GM10248 (cell line): ENCODE data around the gene WIZ.

Experiments used
- CTCF ChIA-PET: fragments of 300-600 bp; sonication (Branson Sonifier 250); formaldehyde crosslinking; extraction: SDS; loops from one replicate; lab custom pipeline; 2021; ENCODE audit warnings: antibody characterized with exemption; lab: Yijun Ruan, JAX
- POLR2A ChIA-PET: fragments of 350-650 bp; sonication (Branson Sonifier 250); formaldehyde crosslinking; extraction: SDS; loops from one replicate; lab custom pipeline; 2020; ENCODE audit warnings: antibody characterized with exemption; lab: Yijun Ruan, JAX
- DNase-seq: peaks from one replicate; pipeline ENCODE4 v3.0.0; 2012; ENCODE audit errors: extremely low spot score
- TF ChIP-seq, protein P1 (sequence below): IDR thresholded peaks from 2 replicates; pipeline ENCODE4 v1.5.1; 2012; ENCODE audit warnings: mild to moderate bottlenecking, low read depth; ENCODE audit errors: extremely low read depth, missing control alignments, control extremely low read depth

Gene WIZ

DNA sequence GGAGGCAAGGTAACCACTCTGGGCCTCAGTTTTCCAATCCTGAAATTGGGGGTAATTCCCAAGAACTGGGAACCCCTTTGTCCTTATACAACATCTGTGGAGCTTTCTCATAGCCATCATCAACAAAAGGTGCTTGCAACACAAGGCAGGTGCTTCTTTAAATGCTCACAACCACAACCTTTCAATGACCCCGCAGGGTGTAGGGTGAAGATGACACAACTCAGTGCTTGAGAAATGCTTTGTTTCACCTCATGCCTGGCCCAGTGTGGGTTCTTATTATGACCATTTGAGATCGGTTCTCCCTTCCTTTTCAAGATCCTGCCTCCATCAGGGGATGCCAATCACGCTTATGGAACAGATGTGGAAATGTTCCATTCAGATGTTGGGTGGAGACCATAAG lies 8.4 kb downstream of the WIZ start:
- ChIA-PET CTCF (interaction anchor here (1.5 kb wide), 1 partner anchor 22 kb away, joined by 4 read pairs; the partner anchor contains the start of gene AKAP8L), POLR2A (interaction anchor here (0.5 kb wide), 1 partner anchor 61 kb away, joined by 3 read pairs; no protein-coding TSS in a partner anchor)
- DNase-seq = no peak
- TF ChIP-seq, protein P1, sequence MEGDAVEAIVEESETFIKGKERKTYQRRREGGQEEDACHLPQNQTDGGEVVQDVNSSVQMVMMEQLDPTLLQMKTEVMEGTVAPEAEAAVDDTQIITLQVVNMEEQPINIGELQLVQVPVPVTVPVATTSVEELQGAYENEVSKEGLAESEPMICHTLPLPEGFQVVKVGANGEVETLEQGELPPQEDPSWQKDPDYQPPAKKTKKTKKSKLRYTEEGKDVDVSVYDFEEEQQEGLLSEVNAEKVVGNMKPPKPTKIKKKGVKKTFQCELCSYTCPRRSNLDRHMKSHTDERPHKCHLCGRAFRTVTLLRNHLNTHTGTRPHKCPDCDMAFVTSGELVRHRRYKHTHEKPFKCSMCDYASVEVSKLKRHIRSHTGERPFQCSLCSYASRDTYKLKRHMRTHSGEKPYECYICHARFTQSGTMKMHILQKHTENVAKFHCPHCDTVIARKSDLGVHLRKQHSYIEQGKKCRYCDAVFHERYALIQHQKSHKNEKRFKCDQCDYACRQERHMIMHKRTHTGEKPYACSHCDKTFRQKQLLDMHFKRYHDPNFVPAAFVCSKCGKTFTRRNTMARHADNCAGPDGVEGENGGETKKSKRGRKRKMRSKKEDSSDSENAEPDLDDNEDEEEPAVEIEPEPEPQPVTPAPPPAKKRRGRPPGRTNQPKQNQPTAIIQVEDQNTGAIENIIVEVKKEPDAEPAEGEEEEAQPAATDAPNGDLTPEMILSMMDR = no peak

DNA sequence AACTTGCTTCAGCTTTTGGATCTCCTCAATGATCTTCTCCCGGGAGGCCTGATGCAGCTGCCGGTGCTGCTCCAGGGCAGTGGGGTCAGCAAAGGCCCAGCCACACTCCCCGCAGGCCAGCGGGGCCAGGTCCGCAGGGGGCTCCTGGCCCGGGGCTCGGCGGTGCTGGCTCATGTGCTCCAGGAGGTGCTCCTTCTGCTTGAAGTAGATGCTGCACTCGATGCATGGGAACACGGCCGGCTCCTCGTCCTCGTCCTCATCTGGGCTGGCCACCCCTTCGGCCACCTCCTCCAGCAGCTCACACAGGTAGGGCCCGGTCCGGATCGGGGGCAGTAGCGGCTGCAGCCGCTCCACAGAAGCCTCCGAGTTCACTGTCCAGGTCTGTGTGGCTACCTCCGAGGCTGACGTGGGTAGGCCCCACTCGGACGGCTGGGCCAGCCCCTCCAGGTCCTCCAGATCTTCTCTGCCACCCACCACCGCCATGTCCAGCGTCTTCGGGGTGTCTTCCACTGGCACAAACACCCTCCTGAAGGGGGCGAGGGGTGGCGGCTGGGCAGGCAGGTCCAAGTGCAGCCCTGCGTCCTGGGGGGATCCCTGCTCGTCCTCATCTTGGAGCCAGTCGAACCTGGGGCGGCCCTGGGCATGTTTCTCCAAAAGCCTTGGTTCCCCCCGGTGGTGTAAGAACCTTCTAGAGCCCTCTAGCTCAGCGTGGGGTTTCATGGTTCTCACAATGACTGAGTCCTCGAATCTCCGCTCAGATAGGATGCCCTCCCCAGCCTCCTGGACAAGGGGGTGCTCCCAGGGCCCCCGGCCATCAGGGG lies 9.7 kb downstream of the WIZ start:
- TF ChIP-seq, protein P1 = no peak
- ChIA-PET CTCF (no interaction called here), POLR2A (no interaction called here)
- DNase-seq = no peak

DNA sequence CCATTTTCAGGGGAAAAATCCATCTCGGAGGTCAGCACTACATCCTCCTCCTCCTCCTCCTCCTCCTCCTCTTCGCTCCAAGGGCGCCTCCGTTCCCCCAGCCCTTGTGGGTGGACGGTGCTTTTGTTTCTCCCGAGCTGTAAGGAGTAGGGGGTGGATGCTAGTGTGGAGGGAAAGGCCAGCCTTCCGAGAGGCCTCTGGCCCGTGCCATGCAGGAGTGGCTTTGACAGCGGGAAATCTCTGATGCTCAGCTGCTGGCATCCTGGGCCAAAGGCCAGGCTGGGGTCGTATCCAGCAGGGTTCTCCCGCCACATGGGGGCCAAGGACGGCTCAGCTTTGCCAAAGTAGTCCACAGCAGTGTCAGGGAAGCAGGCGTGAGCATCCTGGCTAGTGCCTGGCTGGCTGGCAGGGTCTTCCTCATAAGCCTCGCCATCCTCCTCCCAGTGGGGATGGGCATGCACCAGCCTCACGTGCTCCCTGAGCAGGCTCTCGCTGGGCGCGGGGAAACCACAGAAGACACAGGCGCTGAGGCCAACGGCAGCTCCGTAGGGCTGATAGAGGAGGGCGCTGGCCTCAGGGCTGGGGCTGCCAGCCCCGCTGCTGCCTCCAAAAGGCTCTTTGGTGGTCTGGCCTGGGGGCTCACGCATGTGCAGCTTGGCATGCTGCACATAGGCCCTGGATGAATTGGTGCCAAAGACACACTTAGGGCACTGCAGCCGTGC lies 10.5 kb downstream of the WIZ start:
- no peak for DNase-seq
- POLR2A ChIA-PET = no interaction called here
- CTCF ChIA-PET = interaction anchor here (1.0 kb wide), 1 partner anchor 13 kb away, joined by 3 read pairs; no protein-coding TSS in a partner anchor
- TF ChIP-seq, protein P1 = no peak

DNA sequence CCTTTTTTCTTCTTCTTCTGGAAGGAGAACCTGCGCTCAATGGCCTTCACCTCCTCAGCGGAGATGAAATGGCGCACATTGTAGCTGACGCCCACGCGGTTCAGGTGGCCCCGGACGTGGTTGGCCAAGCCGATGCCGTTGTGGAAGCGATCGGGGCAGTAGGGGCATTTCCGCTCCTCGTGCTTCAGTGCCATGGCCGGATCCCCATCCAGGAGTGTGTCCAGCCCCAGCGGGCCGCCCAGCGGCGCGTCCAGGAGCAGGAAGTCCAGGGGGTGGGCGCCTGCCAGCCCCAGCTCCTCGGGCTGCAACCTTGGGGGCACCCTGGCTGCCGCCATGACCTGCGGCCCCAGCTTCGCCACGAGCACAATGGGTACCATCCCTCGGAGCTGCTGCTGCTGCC lies 11.2 kb downstream of the WIZ start:
- CTCF ChIA-PET = interaction anchor here (1.0 kb wide), 1 partner anchor 13 kb away, joined by 3 read pairs; no protein-coding TSS in a partner anchor

DNA sequence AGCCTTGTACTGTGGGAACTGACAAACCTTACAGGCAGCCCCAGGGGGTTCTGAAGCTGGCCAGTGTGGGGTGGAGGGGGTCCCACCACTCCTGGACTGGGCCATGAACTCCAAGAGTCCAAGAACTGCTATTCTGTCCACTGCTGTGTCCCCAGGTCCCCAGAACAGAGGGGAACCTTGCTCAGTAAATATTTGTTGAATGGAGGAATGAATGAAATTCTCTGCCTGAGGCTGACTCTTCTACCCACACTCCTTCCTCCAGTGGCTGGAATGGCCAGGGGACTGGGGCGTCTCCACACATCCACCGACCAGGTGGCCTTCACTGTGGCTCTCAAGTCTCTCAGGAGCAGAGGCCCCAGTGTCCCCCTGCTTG lies 11.6 kb downstream of the WIZ start:
- ChIA-PET CTCF (interaction anchor here (2.8 kb wide), 1 partner anchor 19 kb away, joined by 10 read pairs; the partner anchor contains the start of gene AKAP8L), POLR2A (interaction anchor here (0.6 kb wide), 1 partner anchor 30 kb away, joined by 3 read pairs; no protein-coding TSS in a partner anchor)
- no peak for DNase-seq
- TF ChIP-seq, protein P1 = no peak

More for the DNA sequence above, 11.2 kb downstream of the WIZ start:
- POLR2A ChIA-PET = interaction anchor here (0.6 kb wide), 1 partner anchor 30 kb away, joined by 3 read pairs; no protein-coding TSS in a partner anchor
- TF ChIP-seq, protein P1 = no peak
- DNase-seq = no peak
